ENCODE data around the gene DNALI1. TPM values are rescaled to one million over a fixed set of nuclear protein-coding genes. Genes with fewer than 3 reads are reported as not detected.

DNALI1 gene
- total RNA-seq, 4 donors from 2014 or later = 1.6 to 6.6 (median 3.7) TPM; not detected in 1

DNA sequence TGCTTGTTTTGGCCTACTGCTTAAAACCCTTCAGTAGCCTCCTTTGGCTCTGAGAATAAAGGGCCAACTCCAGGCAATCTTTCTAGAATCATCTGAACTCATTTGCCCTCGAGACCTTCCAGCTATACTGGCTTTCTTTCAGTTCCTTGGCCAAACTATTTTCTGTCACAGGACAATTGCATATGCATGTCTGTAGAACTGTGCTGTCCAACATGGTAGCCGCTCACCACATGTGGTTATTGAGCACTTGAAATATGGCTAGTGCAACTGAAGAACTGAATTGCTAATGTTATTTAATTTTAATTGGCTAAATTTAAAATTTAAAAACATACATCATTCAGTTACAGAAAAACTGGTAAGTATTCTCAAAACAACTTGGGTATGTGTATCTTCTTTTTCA lies 53.3 kb downstream of the DNALI1 start:
- Histone ChIP-seq H3K4me3 (no peak overlapping the region), H3K4me1 (peaks cover 0 to 11% (median 3%) of the 10 kb centered on the region in 4 donors), H3K27ac (no peak overlapping the region), H3K9me3 (no peaks in the 10 kb centered on the region), H3K27me3 (peaks cover 3% of the 10 kb centered on the region), H3K36me3 (no peaks in the 10 kb centered on the region)
- TF ChIP-seq POLR2A (IDR thresholded peaks at IDR 0.05) (no peak), EP300 (IDR thresholded peaks at IDR 0.05; ENCODE audit: low read depth) (no peak), POLR2AphosphoS5 (IDR thresholded peaks at IDR 0.05) (no peak)
- TF ChIP-seq, protein P1, sequence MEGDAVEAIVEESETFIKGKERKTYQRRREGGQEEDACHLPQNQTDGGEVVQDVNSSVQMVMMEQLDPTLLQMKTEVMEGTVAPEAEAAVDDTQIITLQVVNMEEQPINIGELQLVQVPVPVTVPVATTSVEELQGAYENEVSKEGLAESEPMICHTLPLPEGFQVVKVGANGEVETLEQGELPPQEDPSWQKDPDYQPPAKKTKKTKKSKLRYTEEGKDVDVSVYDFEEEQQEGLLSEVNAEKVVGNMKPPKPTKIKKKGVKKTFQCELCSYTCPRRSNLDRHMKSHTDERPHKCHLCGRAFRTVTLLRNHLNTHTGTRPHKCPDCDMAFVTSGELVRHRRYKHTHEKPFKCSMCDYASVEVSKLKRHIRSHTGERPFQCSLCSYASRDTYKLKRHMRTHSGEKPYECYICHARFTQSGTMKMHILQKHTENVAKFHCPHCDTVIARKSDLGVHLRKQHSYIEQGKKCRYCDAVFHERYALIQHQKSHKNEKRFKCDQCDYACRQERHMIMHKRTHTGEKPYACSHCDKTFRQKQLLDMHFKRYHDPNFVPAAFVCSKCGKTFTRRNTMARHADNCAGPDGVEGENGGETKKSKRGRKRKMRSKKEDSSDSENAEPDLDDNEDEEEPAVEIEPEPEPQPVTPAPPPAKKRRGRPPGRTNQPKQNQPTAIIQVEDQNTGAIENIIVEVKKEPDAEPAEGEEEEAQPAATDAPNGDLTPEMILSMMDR (IDR thresholded peaks at IDR 0.05) = no peak
- no peak for DNase-seq
- intact Hi-C loops (cut with DNase I; ENCODE audit: low total_unique reads) = no loop called here
- in situ Hi-C loops (cut with MboI; ENCODE audit: low pct_ligation_motif_present in 1 of 4, low pct_unique_long_range_greater_than_20kb in 1 of 4, low sequenced_read_pairs in 3 of 4) = loop anchor here in 2 of 4 donors (10.0 kb wide), 1 partner anchor 75 kb away; no protein-coding TSS in a partner anchor
- WGBS, 2 donors (ENCODE audit: low coverage in 1 of 2) = 60 to 70% methylated on average over 1 to 2 of the region's 2 CpGs

GRCh38 chr1:37612186-37612585 lies 55.4 kb downstream of the DNALI1 start:
- Histone ChIP-seq H3K36me3 (no peaks in the 10 kb centered on the region), H3K4me3 (no peak overlapping the region), H3K27ac (no peak overlapping the region), H3K27me3 (peaks cover 14% of the 10 kb centered on the region), H3K4me1 (peaks cover 0 to 5% (median 0%) of the 10 kb centered on the region in 4 donors), H3K9me3 (no peaks in the 10 kb centered on the region)
- WGBS, 2 donors (ENCODE audit: low coverage in 1 of 2) = 75% methylated on average over 4 of the region's 4 CpGs; no CpG with 5 or more reads in 1 of the 2 donors
- no peak for TF ChIP-seq POLR2A (IDR thresholded peaks at IDR 0.05)
- TF ChIP-seq, protein P1 (IDR thresholded peaks at IDR 0.05) = no peak
- TF ChIP-seq POLR2AphosphoS5 (IDR thresholded peaks at IDR 0.05) = no peak
- no peak for TF ChIP-seq EP300 (IDR thresholded peaks at IDR 0.05; ENCODE audit: low read depth)
- no peak for DNase-seq
- in situ Hi-C loops (cut with MboI; ENCODE audit: low pct_ligation_motif_present in 1 of 4, low pct_unique_long_range_greater_than_20kb in 1 of 4, low sequenced_read_pairs in 3 of 4) = no loop called here
- intact Hi-C loops (cut with DNase I; ENCODE audit: low total_unique reads) = no loop called here

- H3K4me3 ChIP-seq = no peak overlapping the region
- H3K4me1 ChIP-seq = peaks cover 0 to under 1% (median 0%) of the 10 kb centered on the region in 4 donors
- no peak for DNase-seq
- H3K36me3 ChIP-seq = no peaks in the 10 kb centered on the region
- in situ Hi-C loops (cut with MboI; ENCODE audit: low pct_ligation_motif_present in 1 of 4, low pct_unique_long_range_greater_than_20kb in 1 of 4, low sequenced_read_pairs in 3 of 4) = no loop called here
- WGBS, 2 donors (ENCODE audit: low coverage in 1 of 2) = 87% methylated on average over 5 of the region's 5 CpGs; no CpG with 5 or more reads in 1 of the 2 donors
- peaks cover 14% of the 10 kb centered on the region for H3K27me3 ChIP-seq
- H3K9me3 ChIP-seq = no peaks in the 10 kb centered on the region
- intact Hi-C loops (cut with DNase I; ENCODE audit: low total_unique reads) = no loop called here
- no peak for TF ChIP-seq POLR2A (IDR thresholded peaks at IDR 0.05)
- TF ChIP-seq POLR2AphosphoS5 (IDR thresholded peaks at IDR 0.05) = no peak
- TF ChIP-seq, protein P1 (IDR thresholded peaks at IDR 0.05) = no peak
- TF ChIP-seq EP300 (IDR thresholded peaks at IDR 0.05; ENCODE audit: low read depth) = no peak
- no peak overlapping the region for H3K27ac ChIP-seq
These were observed 57.4 kb downstream of the DNALI1 start for GRCh38 chr1:37614105-37614504.

GRCh38 chr1:37616330-37616729 lies 59.6 kb downstream of the DNALI1 start:
- in situ Hi-C loops (cut with MboI; ENCODE audit: low pct_ligation_motif_present in 1 of 4, low pct_unique_long_range_greater_than_20kb in 1 of 4, low sequenced_read_pairs in 3 of 4) = no loop called here
- Histone ChIP-seq H3K36me3 (no peaks in the 10 kb centered on the region), H3K9me3 (no peaks in the 10 kb centered on the region), H3K27me3 (peaks cover 20% of the 10 kb centered on the region), H3K4me1 (no peaks in the 10 kb centered on the region), H3K4me3 (no peak overlapping the region), H3K27ac (no peak overlapping the region)
- TF ChIP-seq POLR2AphosphoS5 (IDR thresholded peaks at IDR 0.05) = no peak
- TF ChIP-seq, protein P1 (IDR thresholded peaks at IDR 0.05) = no peak
- 44 to 82% methylated on average over 3 to 14 of the region's 14 CpGs for WGBS, 2 donors (ENCODE audit: low coverage in 1 of 2)
- no peak for DNase-seq
- intact Hi-C loops (cut with DNase I; ENCODE audit: low total_unique reads) = no loop called here

Small RNA genes lying within 50 kb of the gene (small RNA-seq; reads per million reads assigned to genes)
- 0 reads per million in 4 donors for gene AL034379.1

Other genes with a start within 250 kb of the DNALI1 start
- 10 to 100 TPM in 3 of 4 donors, 1 to 10 TPM in 1; 5.8 to 41.9 (median 28.8) TPM for gene ZC3H12A, start 82.4 kb upstream of the DNALI1 start, total RNA-seq
- 10 to 100 TPM in 3 of 4 donors, 1 to 10 TPM in 1; 8.2 to 51.9 (median 32.9) TPM for gene MEAF6, start 42.2 kb upstream of the DNALI1 start, total RNA-seq
- gene SNIP1, start 2.6 kb upstream of the DNALI1 start, total RNA-seq = 100 to 1,000 TPM in 1 of 4 donors, 10 to 100 TPM in 2, 1 to 10 TPM in 1; 9.0 to 175 (median 18.6) TPM
- 10 to 100 TPM; 33.5 to 58.4 (median 43.0) TPM for gene GNL2, start 39.0 kb downstream of the DNALI1 start, total RNA-seq
- gene RSPO1, start 78.0 kb downstream of the DNALI1 start, total RNA-seq = 10 to 100 TPM in 1 of 4 donors, 1 to 10 TPM in 1, under 1 TPM in 2; 0.40 to 11.6 (median 1.2) TPM
- 1 to 10 TPM in 3 of 4 donors, not detected in 1; 2.0 to 5.7 (median 2.1) TPM for gene CDCA8, start 135.6 kb downstream of the DNALI1 start, total RNA-seq
- 10 to 100 TPM; 54.5 to 94.3 (median 77.6) TPM for gene EPHA10, start 208.2 kb downstream of the DNALI1 start, total RNA-seq
- gene MANEAL, start 236.9 kb downstream of the DNALI1 start, total RNA-seq = 1 to 10 TPM; 1.1 to 9.6 (median 5.7) TPM

Data from transverse colon (tissue), 4 donors.